Mesendoderm (in vitro differentiated cells): Measurements from ENCODE around the gene RASSF3.
A peak's percentile ranks its signal among the peaks of the same experiment; 100 is the strongest.

Experiments used
- DNase-seq: peaks from one replicate; pipeline ENCODE4 v3.0.0; 2013
- H2AK5ac ChIP-seq: 2 replicates; pipeline ENCODE4 v1.6.1; 2013; ENCODE audit warnings: low read length, inconsistent platforms
- H2BK120ac ChIP-seq: 2 replicates; pipeline ENCODE4 v1.6.1; 2013; ENCODE audit warnings: low read depth, mild to moderate bottlenecking, low read length, moderate library complexity, mixed read lengths
- H2BK15ac ChIP-seq: replicated peaks from 2 replicates; pipeline ENCODE4 v1.6.1; 2013; ENCODE audit warnings: low read depth, mild to moderate bottlenecking, moderate library complexity
- H2BK5ac ChIP-seq: 2 replicates; pipeline ENCODE4 v1.6.1; 2013; ENCODE audit warnings: low read length, inconsistent platforms
- H3K18ac ChIP-seq: 2 replicates; pipeline ENCODE4 v1.6.1; 2013; ENCODE audit warnings: mild to moderate bottlenecking, low read length, mixed read lengths
- H3K23ac ChIP-seq: one replicate; pipeline ENCODE4 v1.6.1; 2013; ENCODE audit warnings: low read length
- H3K27ac ChIP-seq: 2 replicates; pipeline ENCODE4 v1.5.1; 2013; ENCODE audit warnings: low read depth, mild to moderate bottlenecking, inconsistent platforms, low read length, moderate library complexity
- H3K27me3 ChIP-seq: 2 replicates; pipeline ENCODE4 v1.6.1; 2013; ENCODE audit warnings: low read length, control low read depth, mild to moderate bottlenecking, inconsistent platforms; ENCODE audit not compliant: insufficient read depth, poor library complexity
- H3K36me3 ChIP-seq: 2 replicates; pipeline ENCODE4 v1.6.1; 2013; ENCODE audit warnings: low read length, inconsistent platforms; ENCODE audit not compliant: control insufficient read depth, insufficient read depth
- H3K4ac ChIP-seq: one replicate; pipeline ENCODE4 v1.6.1; 2013; ENCODE audit warnings: low read depth, mild to moderate bottlenecking, low read length, moderate library complexity
- H3K4me1 ChIP-seq: 2 replicates; pipeline ENCODE4 v1.6.1; 2013; ENCODE audit warnings: low read depth, low read length, inconsistent platforms; ENCODE audit not compliant: control insufficient read depth
- H3K4me2 ChIP-seq: 2 replicates; pipeline ENCODE4 v1.6.1; 2013; ENCODE audit warnings: low read length
- H3K4me3 ChIP-seq: 2 replicates; pipeline ENCODE4 v1.5.1; 2013; ENCODE audit warnings: mild to moderate bottlenecking, low read length
- H3K56ac ChIP-seq: one replicate; pipeline ENCODE4 v1.6.1; 2013; ENCODE audit warnings: low read length
- H3K79me1 ChIP-seq: 2 replicates; pipeline ENCODE4 v1.6.1; 2013; ENCODE audit warnings: low read length, inconsistent platforms
- H3K79me2 ChIP-seq: 2 replicates; pipeline ENCODE4 v1.6.1; 2013; ENCODE audit warnings: mild to moderate bottlenecking, low read length; ENCODE audit not compliant: control insufficient read depth, insufficient read depth
- H3K9ac ChIP-seq: 2 replicates; pipeline ENCODE4 v1.6.1; 2013; ENCODE audit warnings: low read length, inconsistent platforms
- H4K5ac ChIP-seq: one replicate; pipeline ENCODE4 v1.6.1; 2013; ENCODE audit warnings: low read length
- H4K8ac ChIP-seq: one replicate; pipeline ENCODE4 v1.6.1; 2013; ENCODE audit warnings: low read depth, mild to moderate bottlenecking, control low read depth, low read length, moderate library complexity
- whole genome bisulfite sequencing: extraction: QIAGEN DNeasy Blood & Tissue Kit; methylation state at CpG from one replicate; pipeline ENCODE4 v1.1.7; 2013; ENCODE audit warnings: low lambda C conversion rate, missing lambda C conversion rate; ENCODE audit not compliant: insufficient coverage; ENCODE audit errors: extremely low coverage; 5-methylcytosine and 5-hydroxymethylcytosine counted together

RASSF3 gene

GRCh38 chr12:64674367-64674922 lies 64.2 kb downstream of the RASSF3 start:
- Histone ChIP-seq H4K5ac (no peak overlapping the region), H3K56ac (no peak overlapping the region), H3K79me1 (peaks cover 19% of the 10 kb centered on the region), H3K4me3 (no peak overlapping the region), H3K4me2 (no peak overlapping the region), H3K36me3 (no peaks in the 10 kb centered on the region), H3K4ac (no peak overlapping the region), H3K27me3 (no peaks in the 10 kb centered on the region), H3K23ac (peak overlapping the region; percentile 73), H3K27ac (no peak overlapping the region), H2BK15ac (no peak overlapping the region), H3K18ac (no peak overlapping the region), H2AK5ac (peak overlapping the region; percentile 43), H3K79me2 (peaks cover 19% of the 10 kb centered on the region), H4K8ac (no peak overlapping the region), H2BK120ac (no peak overlapping the region), H3K4me1 (peaks cover 21% of the 10 kb centered on the region), H2BK5ac (peak overlapping the region; percentile 21), H3K9ac (no peak overlapping the region)
- no peak for DNase-seq
- WGBS = no CpG with 5 or more reads among the region's 10 CpGs

- WGBS = no CpG with 5 or more reads among the region's 3 CpGs
- no peak overlapping the region for H3K4me2 ChIP-seq
- H3K18ac ChIP-seq = peak overlapping the region; percentile 65
- H3K4ac ChIP-seq = no peak overlapping the region
- no peak overlapping the region for H3K4me3 ChIP-seq
- H2AK5ac ChIP-seq = no peak overlapping the region
- no peak overlapping the region for H3K56ac ChIP-seq
- no peak overlapping the region for H3K27ac ChIP-seq
- H2BK120ac ChIP-seq = no peak overlapping the region
- H3K79me1 ChIP-seq = peaks cover 22% of the 10 kb centered on the region
- no peaks in the 10 kb centered on the region for H3K27me3 ChIP-seq
- no peak overlapping the region for H4K5ac ChIP-seq
- H4K8ac ChIP-seq = no peak overlapping the region
- no peaks in the 10 kb centered on the region for H3K36me3 ChIP-seq
- no peak overlapping the region for H3K23ac ChIP-seq
- no peak for DNase-seq
- H3K9ac ChIP-seq = no peak overlapping the region
- H3K79me2 ChIP-seq = peaks cover 22% of the 10 kb centered on the region
- H2BK5ac ChIP-seq = no peak overlapping the region
- no peak overlapping the region for H2BK15ac ChIP-seq
- H3K4me1 ChIP-seq = peaks cover 14% of the 10 kb centered on the region
Observed at GRCh38 chr12:64675795-64676194, 65.5 kb downstream of the RASSF3 start.

GRCh38 chr12:64678248-64678647 lies 68.0 kb downstream of the RASSF3 start:
- Histone ChIP-seq H3K4me1 (peaks cover 16% of the 10 kb centered on the region), H2BK15ac (no peak overlapping the region), H3K36me3 (no peaks in the 10 kb centered on the region), H3K56ac (no peak overlapping the region), H3K27ac (no peak overlapping the region), H3K23ac (no peak overlapping the region), H4K8ac (no peak overlapping the region), H3K27me3 (no peaks in the 10 kb centered on the region), H3K9ac (no peak overlapping the region), H2BK120ac (no peak overlapping the region), H3K79me2 (peaks cover 16% of the 10 kb centered on the region), H2AK5ac (no peak overlapping the region), H4K5ac (no peak overlapping the region), H2BK5ac (no peak overlapping the region), H3K4ac (no peak overlapping the region), H3K4me2 (no peak overlapping the region), H3K79me1 (peaks cover 18% of the 10 kb centered on the region), H3K18ac (no peak overlapping the region), H3K4me3 (no peak overlapping the region)
- no peak for DNase-seq
- WGBS = no CpG with 5 or more reads among the region's 2 CpGs

GRCh38 chr12:64678835-64679234 lies 68.5 kb downstream of the RASSF3 start:
- no peak overlapping the region for H2BK15ac ChIP-seq
- WGBS = no CpG with 5 or more reads among the region's 5 CpGs

GRCh38 chr12:64679487-64680001 lies 69.2 kb downstream of the RASSF3 start:
- H3K23ac ChIP-seq = no peak overlapping the region
- DNase-seq = no peak

More at GRCh38 chr12:64678835-64679234, 68.5 kb downstream of the RASSF3 start:
- H3K27me3 ChIP-seq = no peaks in the 10 kb centered on the region
- DNase-seq = no peak
- H3K4ac ChIP-seq = no peak overlapping the region
- H4K5ac ChIP-seq = no peak overlapping the region
- no peak overlapping the region for H2AK5ac ChIP-seq
- H2BK120ac ChIP-seq = no peak overlapping the region
- no peaks in the 10 kb centered on the region for H3K36me3 ChIP-seq
- H3K4me3 ChIP-seq = no peak overlapping the region
- no peak overlapping the region for H3K27ac ChIP-seq
- no peak overlapping the region for H4K8ac ChIP-seq
- peaks cover 18% of the 10 kb centered on the region for H3K79me1 ChIP-seq
- no peak overlapping the region for H3K18ac ChIP-seq
- H3K23ac ChIP-seq = no peak overlapping the region
- no peak overlapping the region for H3K4me2 ChIP-seq
- no peak overlapping the region for H2BK5ac ChIP-seq
- no peak overlapping the region for H3K56ac ChIP-seq
- peaks cover 16% of the 10 kb centered on the region for H3K79me2 ChIP-seq
- peaks cover 21% of the 10 kb centered on the region for H3K4me1 ChIP-seq
- H3K9ac ChIP-seq = no peak overlapping the region

GRCh38 chr12:64680235-64680634 lies 69.9 kb downstream of the RASSF3 start:
- Histone ChIP-seq H2BK5ac (no peak overlapping the region), H3K79me1 (peaks cover 16% of the 10 kb centered on the region), H3K4me2 (no peak overlapping the region), H3K18ac (peak overlapping the region; percentile 44), H3K4me1 (peaks cover 18% of the 10 kb centered on the region), H3K27me3 (no peaks in the 10 kb centered on the region), H2BK120ac (no peak overlapping the region), H3K4me3 (no peak overlapping the region), H3K56ac (no peak overlapping the region), H3K27ac (no peak overlapping the region), H2BK15ac (no peak overlapping the region), H3K4ac (no peak overlapping the region), H2AK5ac (no peak overlapping the region), H3K9ac (no peak overlapping the region), H3K79me2 (peaks cover 13% of the 10 kb centered on the region), H3K23ac (no peak overlapping the region), H4K8ac (no peak overlapping the region), H3K36me3 (no peaks in the 10 kb centered on the region), H4K5ac (no peak overlapping the region)
- no peak for DNase-seq
- WGBS = no CpG with 5 or more reads among the region's 4 CpGs

More at GRCh38 chr12:64679487-64680001, 69.2 kb downstream of the RASSF3 start:
- Histone ChIP-seq H2AK5ac (peak overlapping the region; percentile 23), H3K27me3 (no peaks in the 10 kb centered on the region), H2BK15ac (no peak overlapping the region), H3K79me2 (peaks cover 15% of the 10 kb centered on the region), H3K9ac (no peak overlapping the region), H3K4me1 (peaks cover 19% of the 10 kb centered on the region), H3K4me2 (no peak overlapping the region), H2BK5ac (no peak overlapping the region), H3K4me3 (no peak overlapping the region), H3K56ac (no peak overlapping the region), H3K18ac (no peak overlapping the region), H2BK120ac (no peak overlapping the region), H3K4ac (no peak overlapping the region), H4K8ac (no peak overlapping the region), H3K79me1 (peaks cover 18% of the 10 kb centered on the region), H3K36me3 (no peaks in the 10 kb centered on the region), H4K5ac (no peak overlapping the region), H3K27ac (no peak overlapping the region)
- WGBS = no CpG with 5 or more reads among the region's 9 CpGs
